PC-3 (cell line): ENCODE data around the gene KLF12. TPM values are rescaled to one million over a fixed set of nuclear protein-coding genes. Genes with fewer than 3 reads are reported as not detected.

Experiments
- ATAC-seq: fragments of 200-7000 bp; cut with Tn5 transposase; 2 replicates; pipeline ENCODE4 v1.9.1; 2020; ENCODE audit warnings: mild to moderate bottlenecking, moderate library complexity
- BruUV-seq: library from RNA; stranded (reverse); fragments of 400-500 nt; replicated peaks from 2 replicates; lab custom pipeline; 2021; lab: Mats Ljungman, UMichigan
- CTCF ChIA-PET: fragments of 300-600 bp; sonication (Branson Sonifier 250); formaldehyde crosslinking; loops from one replicate; lab custom pipeline; 2022; ENCODE audit warnings: antibody characterized with exemption; lab: Charles Lee
- POLR2A ChIA-PET: fragments of 300-600 bp; sonication (Branson Sonifier 250); formaldehyde crosslinking; loops from one replicate; lab custom pipeline; 2022; ENCODE audit warnings: antibody characterized with exemption; ENCODE audit not compliant: unreplicated experiment; lab: Charles Lee
- DNase-seq: peaks from one replicate; pipeline ENCODE4 v3.0.0-alpha.2; 2015
- H2AFZ ChIP-seq: fragments of 300-600 bp; sonication (generic); 2 replicates; pipeline ENCODE4 v1.6.0; 2016; ENCODE audit warnings: antibody characterized with exemption, low read length
- H3F3A ChIP-seq: fragments of 300-600 bp; sonication (generic); one replicate; pipeline ENCODE4 v1.6.0; 2017; ENCODE audit warnings: antibody characterized with exemption, low read length, control low read depth, mild to moderate bottlenecking; ENCODE audit not compliant: unreplicated experiment
- H3K27ac ChIP-seq: fragments of 300-600 bp; sonication (generic); 2 replicates; pipeline ENCODE4 v1.5.1; 2016; ENCODE audit warnings: mild to moderate bottlenecking, low read length
- H3K27me3 ChIP-seq: fragments of 300-600 bp; sonication (generic); 2 replicates; pipeline ENCODE4 v1.6.1; 2016; ENCODE audit warnings: low read length, mixed read lengths
- H3K36me3 ChIP-seq: fragments of 300-600 bp; sonication (generic); 2 replicates; pipeline ENCODE4 v1.6.1; 2016; ENCODE audit warnings: low read depth, mixed run types, low read length, mixed read lengths
- H3K4me1 ChIP-seq: fragments of 300-600 bp; sonication (generic); 2 replicates; pipeline ENCODE4 v1.5.1; 2016; ENCODE audit warnings: low read length; ENCODE audit not compliant: insufficient read depth
- H3K4me2 ChIP-seq: fragments of 300-600 bp; sonication (generic); 2 replicates; pipeline ENCODE4 v1.6.0; 2016; ENCODE audit warnings: low read length
- H3K4me3 ChIP-seq: fragments of 300-600 bp; sonication (generic); 2 replicates; pipeline ENCODE4 v1.5.1; 2016; ENCODE audit warnings: mild to moderate bottlenecking, low read length, mixed read lengths
- H3K79me2 ChIP-seq: fragments of 300-600 bp; sonication (generic); 2 replicates; pipeline ENCODE4 v1.6.1; 2017; ENCODE audit warnings: low read length, mixed read lengths
- H3K9ac ChIP-seq: fragments of 300-600 bp; sonication (generic); 2 replicates; pipeline ENCODE4 v1.6.0; 2016; ENCODE audit warnings: mild to moderate bottlenecking, low read length
- H3K9me2 ChIP-seq: fragments of 300-600 bp; sonication (generic); replicated peaks from 2 replicates; pipeline ENCODE4 v1.6.1; 2016; ENCODE audit warnings: mixed run types, low read length, mixed read lengths
- H3K9me3 ChIP-seq: fragments of 300-600 bp; sonication (generic); 2 replicates; pipeline ENCODE4 v1.6.1; 2016; ENCODE audit warnings: low read length, mixed read lengths
- H4K20me1 ChIP-seq: fragments of 300-600 bp; sonication (generic); 2 replicates; pipeline ENCODE4 v1.6.1; 2016; ENCODE audit warnings: low read length, mixed read lengths
- CTCF ChIP-seq: fragments of 300-600 bp; sonication (generic); conservative IDR thresholded peaks from 2 replicates; pipeline ENCODE4 v1.5.1; 2017; ENCODE audit warnings: antibody characterized with exemption, low read depth, mild to moderate bottlenecking, low read length
- EZH2 ChIP-seq: fragments of 300-600 bp; sonication (generic); IDR thresholded peaks from one replicate; pipeline ENCODE4 v1.6.1; 2017; ENCODE audit warnings: antibody characterized with exemption, mild to moderate bottlenecking, low read length; ENCODE audit not compliant: unreplicated experiment
- EZH2phosphoT487 ChIP-seq: fragments of 300-600 bp; sonication (generic); IDR thresholded peaks from 2 replicates; pipeline ENCODE4 v1.6.1; 2018; ENCODE audit warnings: mild to moderate bottlenecking, antibody characterized with exemption, low read length, borderline replicate concordance
- intact Hi-C: fragments of 100-400 bp; cut with micrococcal nuclease; formaldehyde crosslinking; loops from 2 replicates; pipeline ENCODE4 v1.9.0; 2023
- total RNA-seq: library from RNA; depleted of rRNA; stranded (reverse); fragments of >200 nt; gene quantifications from 2 replicates; pipeline ENCODE4 v1.2.3, GENCODE V29; 2014

Gene KLF12
- total RNA-seq, 1 experiment from 2014 or later, result 6.4 TPM

- Histone ChIP-seq H3K9me2 (no peaks in the 10 kb centered on the region), H3K9ac (no peak overlapping the region), H3K4me3 (no peak overlapping the region), H3K79me2 (peaks cover 16% of the 10 kb centered on the region), H3K36me3 (no peaks in the 10 kb centered on the region), H3K27ac (no peak overlapping the region), H2AFZ (no peak overlapping the region), H3K4me2 (no peak overlapping the region), H4K20me1 (no peaks in the 10 kb centered on the region), H3F3A (no peaks in the 10 kb centered on the region), H3K4me1 (no peaks in the 10 kb centered on the region), H3K9me3 (0 out of 2 replicates have a peak, but pooled peaks cover 4% of the 10 kb centered on the region), H3K27me3 (no peaks in the 10 kb centered on the region)
- TF ChIP-seq EZH2 (no peak), CTCF (no peak)
- ChIA-PET CTCF (no interaction called here), POLR2A (no interaction called here)
- DNase-seq, result no peak
- intact Hi-C loops, result no loop called here
- ATAC-seq, result no peak
- BruUV-seq, result no TSS peak
Measured at GRCh38 chr13:74097116-74097515, 37.1 kb downstream of the KLF12 start.

GRCh38 chr13:74093691-74094090, 40.5 kb downstream of the KLF12 start:
- H3F3A ChIP-seq, result no peaks in the 10 kb centered on the region
- no peak overlapping the region for H2AFZ ChIP-seq
- ChIA-PET POLR2A (no interaction called here), CTCF (no interaction called here)
- H3K9me2 ChIP-seq, result no peaks in the 10 kb centered on the region
- no peak for TF ChIP-seq EZH2phosphoT487
- TF ChIP-seq CTCF, result no peak
- no peak for TF ChIP-seq EZH2
- H3K36me3 ChIP-seq, result no peaks in the 10 kb centered on the region
- H3K27me3 ChIP-seq, result no peaks in the 10 kb centered on the region
- H3K4me2 ChIP-seq, result no peak overlapping the region
- H3K27ac ChIP-seq, result no peak overlapping the region
- H4K20me1 ChIP-seq, result no peaks in the 10 kb centered on the region
- intact Hi-C loops, result no loop called here
- H3K9ac ChIP-seq, result no peak overlapping the region
- ATAC-seq (no peak), DNase-seq (no peak)
- no peaks in the 10 kb centered on the region; the same call in 1 of the 2 replicates for H3K4me1 ChIP-seq
- H3K4me3 ChIP-seq, result no peak overlapping the region
- no TSS peak for BruUV-seq
- peaks cover 14% of the 10 kb centered on the region for H3K79me2 ChIP-seq
- H3K9me3 ChIP-seq, result no peaks in the 10 kb centered on the region

GRCh38 chr13:74092711-74093110, 41.5 kb downstream of the KLF12 start:
- ChIA-PET CTCF (no interaction called here), POLR2A (no interaction called here)
- ATAC-seq (no peak), DNase-seq (no peak)
- H3K4me1 ChIP-seq, result no peaks in the 10 kb centered on the region; the same call in 1 of the 2 replicates
- no peaks in the 10 kb centered on the region for H3F3A ChIP-seq
- intact Hi-C loops, result no loop called here
- H3K79me2 ChIP-seq, result peaks cover 7% of the 10 kb centered on the region; the same call in 1 of the 2 replicates
- BruUV-seq, result no TSS peak
- no peak overlapping the region for H3K4me2 ChIP-seq
- no peak overlapping the region for H3K27ac ChIP-seq
- H2AFZ ChIP-seq, result no peak overlapping the region
- H3K9me3 ChIP-seq, result no peaks in the 10 kb centered on the region
- H4K20me1 ChIP-seq, result no peaks in the 10 kb centered on the region
- TF ChIP-seq EZH2 (no peak), CTCF (no peak)
- H3K9me2 ChIP-seq, result no peaks in the 10 kb centered on the region
- no peaks in the 10 kb centered on the region for H3K36me3 ChIP-seq
- H3K4me3 ChIP-seq, result no peak overlapping the region
- H3K27me3 ChIP-seq, result no peaks in the 10 kb centered on the region
- H3K9ac ChIP-seq, result no peak overlapping the region
